ENCODE results near the gene SEMA3D. TPM values are rescaled to one million over a fixed set of nuclear protein-coding genes. Genes with fewer than 3 reads are reported as not detected.

SEMA3D gene
- total RNA-seq, 4 donors from 2014 or later: 1.9 to 4.2 (median 2.6) TPM

- no peak for TF ChIP-seq CTCF (IDR thresholded peaks at IDR 0.05; ENCODE audit: low read depth)
Measured at GRCh38 chr7:85115006-85115405, 71.8 kb downstream of the SEMA3D start.

DNA sequence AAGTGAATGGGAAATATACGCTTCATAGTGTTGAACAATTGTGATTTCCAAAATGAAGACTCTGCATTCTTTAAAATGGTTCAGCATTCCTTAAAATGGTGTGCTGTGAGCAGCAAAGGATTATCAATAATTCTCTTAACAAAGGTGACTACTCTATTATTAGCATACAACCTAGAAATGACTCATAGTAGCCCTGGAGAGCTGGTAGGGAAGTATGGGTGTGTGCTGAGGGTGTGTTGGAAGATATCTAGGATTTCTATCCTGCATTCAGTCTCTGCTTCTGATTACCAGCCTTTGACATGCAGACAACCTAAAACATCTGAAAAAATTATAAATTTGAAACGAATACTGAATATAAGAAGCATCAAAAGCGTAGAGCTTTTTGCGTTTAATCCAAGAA, 72.5 kb downstream of the SEMA3D start:
- no peak for TF ChIP-seq CTCF (IDR thresholded peaks at IDR 0.05; ENCODE audit: low read depth)

DNA sequence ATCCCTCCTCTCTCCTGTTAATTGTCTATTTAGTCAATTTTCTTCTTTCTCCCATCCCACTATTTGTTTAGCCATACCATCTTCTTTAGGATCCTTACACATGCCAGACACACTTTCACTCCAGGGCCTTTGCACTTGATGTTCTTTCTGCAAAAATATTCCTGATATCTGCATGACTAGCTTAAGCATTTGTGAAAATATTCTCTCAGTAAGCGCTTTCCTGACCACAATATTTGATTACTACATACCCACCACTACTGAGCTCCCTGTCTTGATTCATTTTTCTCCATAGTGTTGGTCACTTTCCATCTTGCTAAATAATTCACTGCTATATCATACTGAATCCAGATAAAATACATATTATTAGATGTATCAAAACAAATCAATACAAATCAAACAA, 75.1 kb downstream of the SEMA3D start:
- no peak for TF ChIP-seq CTCF (IDR thresholded peaks at IDR 0.05; ENCODE audit: low read depth)

GRCh38 chr7:85106719-85107118, 80.1 kb downstream of the SEMA3D start:
- TF ChIP-seq CTCF (IDR thresholded peaks at IDR 0.05; ENCODE audit: low read depth): no peak

- TF ChIP-seq CTCF (IDR thresholded peaks at IDR 0.05; ENCODE audit: low read depth): no peak
Measured at GRCh38 chr7:85104432-85105205, 82.2 kb downstream of the SEMA3D start.

- TF ChIP-seq CTCF (IDR thresholded peaks at IDR 0.05; ENCODE audit: low read depth): no peak
Measured at GRCh38 chr7:85103962-85104361, 82.9 kb downstream of the SEMA3D start.

- TF ChIP-seq CTCF (IDR thresholded peaks at IDR 0.05; ENCODE audit: low read depth): no peak
Measured at GRCh38 chr7:85103357-85103756, 83.5 kb downstream of the SEMA3D start.
